ENCODE measurements around the gene ADIPOQ. TPM values are rescaled to one million over a fixed set of nuclear protein-coding genes. Genes with fewer than 3 reads are reported as not detected.
"Not testable (repeated sequence)": the region's sequence is repeated elsewhere in the genome, so short reads cannot be mapped to it uniquely, and the experiment has no call there.

Gene ADIPOQ
- total RNA-seq, 3 donors from 2014 or later (not counting 1 experiment from before 2014, with no cell fraction given): not detected

DNA sequence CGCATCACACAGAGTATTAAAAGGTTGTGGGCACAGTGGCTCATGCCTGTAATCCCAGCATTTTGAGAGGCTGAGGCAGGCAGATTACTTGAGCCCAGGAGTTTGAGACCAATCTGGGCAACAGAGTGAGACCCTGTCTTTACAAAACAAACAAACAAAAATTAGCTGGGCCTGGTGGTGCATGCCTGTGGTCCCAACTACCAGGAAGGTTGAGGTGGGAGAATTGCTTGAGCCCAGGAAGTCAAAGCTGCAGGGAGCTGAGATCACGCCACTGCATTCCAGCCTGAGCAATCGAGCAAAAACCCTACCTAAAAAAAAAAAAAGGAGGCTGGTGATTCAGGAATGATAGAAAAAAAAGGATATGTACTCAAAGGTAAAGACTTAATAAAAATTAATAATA is 59.6 kb downstream of the ADIPOQ start:
- Mint-ChIP-seq H3K36me3 (peaks cover 34% of the 10 kb centered on the region), H3K4me1 (peaks cover 39 to 46% of the 10 kb centered on the region in 2 donors), H3K9me3 (peaks cover 0 to 6% of the 10 kb centered on the region in 2 donors), H3K27ac (no peak overlapping the region), H3K4me3 (no peak overlapping the region), H3K27me3 (ENCODE audit: low read depth in 2 of 2) (no peaks in the 10 kb centered on the region)
- TF ChIP-seq, protein P1, sequence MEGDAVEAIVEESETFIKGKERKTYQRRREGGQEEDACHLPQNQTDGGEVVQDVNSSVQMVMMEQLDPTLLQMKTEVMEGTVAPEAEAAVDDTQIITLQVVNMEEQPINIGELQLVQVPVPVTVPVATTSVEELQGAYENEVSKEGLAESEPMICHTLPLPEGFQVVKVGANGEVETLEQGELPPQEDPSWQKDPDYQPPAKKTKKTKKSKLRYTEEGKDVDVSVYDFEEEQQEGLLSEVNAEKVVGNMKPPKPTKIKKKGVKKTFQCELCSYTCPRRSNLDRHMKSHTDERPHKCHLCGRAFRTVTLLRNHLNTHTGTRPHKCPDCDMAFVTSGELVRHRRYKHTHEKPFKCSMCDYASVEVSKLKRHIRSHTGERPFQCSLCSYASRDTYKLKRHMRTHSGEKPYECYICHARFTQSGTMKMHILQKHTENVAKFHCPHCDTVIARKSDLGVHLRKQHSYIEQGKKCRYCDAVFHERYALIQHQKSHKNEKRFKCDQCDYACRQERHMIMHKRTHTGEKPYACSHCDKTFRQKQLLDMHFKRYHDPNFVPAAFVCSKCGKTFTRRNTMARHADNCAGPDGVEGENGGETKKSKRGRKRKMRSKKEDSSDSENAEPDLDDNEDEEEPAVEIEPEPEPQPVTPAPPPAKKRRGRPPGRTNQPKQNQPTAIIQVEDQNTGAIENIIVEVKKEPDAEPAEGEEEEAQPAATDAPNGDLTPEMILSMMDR (IDR thresholded peaks at IDR 0.05): no peak
- DNase-seq (no peak), ATAC-seq (no peak)
- Histone ChIP-seq H3K36me3 (ENCODE audit: control insufficient read depth, insufficient read depth, low read length) (no peaks in the 10 kb centered on the region), H3K4me1 (ENCODE audit: control insufficient read depth, insufficient read depth, low read length) (no peaks in the 10 kb centered on the region), H3K27ac (ENCODE audit: low read length) (no peak overlapping the region), H3K9me3 (ENCODE audit: control insufficient read depth, insufficient read depth, low read length) (peaks cover under 1% of the 10 kb centered on the region), H3K4me3 (ENCODE audit: low read length) (no peak overlapping the region), H3K27me3 (ENCODE audit: control insufficient read depth, insufficient read depth, low read length) (no peaks in the 10 kb centered on the region)
- intact Hi-C loops (cut with micrococcal nuclease): no loop called here
- 45% methylated on average over 1 of the region's 3 CpGs for WGBS (ENCODE audit: insufficient coverage)

DNA sequence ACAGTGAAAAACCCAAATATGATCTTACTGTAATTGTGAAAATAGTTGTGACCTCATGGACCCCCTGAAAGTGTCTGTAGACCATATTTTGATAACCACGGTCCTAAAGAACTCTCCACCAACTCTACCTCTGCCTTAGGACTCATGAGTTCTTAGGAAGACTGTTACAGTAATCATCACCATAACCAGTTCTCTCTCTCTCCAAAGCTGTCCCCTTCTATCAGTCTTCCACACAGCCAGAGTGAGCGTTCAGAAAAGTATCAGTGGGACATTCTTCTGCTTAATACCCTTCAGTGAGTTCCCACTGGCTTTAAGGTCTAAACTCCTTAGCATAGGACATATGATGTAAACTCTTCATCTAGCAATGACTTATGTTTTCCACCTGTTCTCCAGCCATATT is 60.2 kb downstream of the ADIPOQ start:
- 98% methylated on average over 2 of the region's 2 CpGs for WGBS (ENCODE audit: insufficient coverage)
- peaks cover 0 to 6% of the 10 kb centered on the region in 2 donors for H3K9me3 Mint-ChIP-seq
- no peak overlapping the region for H3K4me3 Mint-ChIP-seq
- ATAC-seq: no peak
- no peaks in the 10 kb centered on the region for H3K27me3 ChIP-seq (ENCODE audit: control insufficient read depth, insufficient read depth, low read length)
- H3K27ac Mint-ChIP-seq: no peak overlapping the region
- peaks cover 44 to 51% of the 10 kb centered on the region in 2 donors for H3K4me1 Mint-ChIP-seq
- intact Hi-C loops (cut with micrococcal nuclease): no loop called here
- H3K9me3 ChIP-seq (ENCODE audit: control insufficient read depth, insufficient read depth, low read length): peaks cover 6% of the 10 kb centered on the region
- peaks cover 35% of the 10 kb centered on the region for H3K36me3 Mint-ChIP-seq
- no peak for DNase-seq
- H3K36me3 ChIP-seq (ENCODE audit: control insufficient read depth, insufficient read depth, low read length): no peaks in the 10 kb centered on the region
- no peaks in the 10 kb centered on the region for H3K27me3 Mint-ChIP-seq (ENCODE audit: low read depth in 2 of 2)
- no peak overlapping the region for H3K27ac ChIP-seq (ENCODE audit: low read length)
- no peaks in the 10 kb centered on the region for H3K4me1 ChIP-seq (ENCODE audit: control insufficient read depth, insufficient read depth, low read length)
- H3K4me3 ChIP-seq (ENCODE audit: low read length): no peak overlapping the region
- TF ChIP-seq, protein P1 (IDR thresholded peaks at IDR 0.05): no peak

DNA sequence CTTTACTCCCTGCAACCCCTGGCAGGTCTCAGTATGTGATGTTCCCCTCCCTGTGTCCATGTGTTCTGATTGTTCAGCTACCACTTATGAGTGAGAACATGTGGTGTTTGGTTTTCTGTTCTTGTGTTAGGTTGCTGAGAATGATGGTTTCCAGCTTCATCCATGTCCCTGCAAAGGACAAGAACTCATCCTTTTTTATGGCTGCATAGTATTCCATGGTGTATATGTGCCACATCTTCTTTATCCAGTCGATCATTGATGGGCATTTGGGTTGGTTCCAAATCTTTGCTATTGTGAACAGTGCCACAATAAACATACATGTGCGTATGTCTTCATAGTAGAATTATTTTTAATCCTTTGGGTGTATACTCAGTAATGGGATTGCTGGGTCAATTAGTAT is 61.2 kb downstream of the ADIPOQ start:
- H3K9me3 Mint-ChIP-seq; ATAC-seq; intact Hi-C loops (cut with micrococcal nuclease); H3K27ac Mint-ChIP-seq; H3K4me3 Mint-ChIP-seq; H3K27me3 Mint-ChIP-seq (ENCODE audit: low read depth in 2 of 2); H3K36me3 ChIP-seq (ENCODE audit: control insufficient read depth, insufficient read depth, low read length); H3K4me3 ChIP-seq (ENCODE audit: low read length); H3K27ac ChIP-seq (ENCODE audit: low read length); DNase-seq; H3K4me1 ChIP-seq (ENCODE audit: control insufficient read depth, insufficient read depth, low read length); H3K9me3 ChIP-seq (ENCODE audit: control insufficient read depth, insufficient read depth, low read length); H3K27me3 ChIP-seq (ENCODE audit: control insufficient read depth, insufficient read depth, low read length): not testable (repeated sequence)
- Mint-ChIP-seq H3K4me1 (peaks cover 54 to 60% of the 10 kb centered on the region in 2 donors), H3K36me3 (peaks cover 43% of the 10 kb centered on the region)
- WGBS (ENCODE audit: insufficient coverage): 86% methylated on average over 1 of the region's 2 CpGs

DNA sequence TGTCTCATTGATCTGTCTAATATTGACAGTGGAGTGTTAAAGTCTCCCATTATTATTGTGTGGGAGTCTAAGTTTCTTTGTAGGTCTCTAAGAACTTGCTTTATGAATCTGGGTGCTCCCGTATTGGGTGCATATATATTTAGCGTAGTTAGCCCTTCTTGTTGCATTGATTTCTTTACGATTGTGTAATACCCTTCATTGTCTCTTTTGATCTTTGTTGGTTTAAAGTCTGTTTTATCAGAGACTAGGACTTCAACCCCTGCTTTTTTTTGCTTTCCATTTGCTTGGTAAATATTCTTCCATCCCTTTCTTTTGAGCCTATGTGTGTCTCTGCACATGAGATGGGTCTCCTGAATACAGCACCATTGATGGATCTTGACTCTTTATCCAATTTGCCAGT is 64.6 kb downstream of the ADIPOQ start:
- Histone ChIP-seq H3K4me1 (ENCODE audit: control insufficient read depth, insufficient read depth, low read length) (peaks cover 26% of the 10 kb centered on the region), H3K9me3 (ENCODE audit: control insufficient read depth, insufficient read depth, low read length) (peaks cover 15% of the 10 kb centered on the region)
- H3K27me3 Mint-ChIP-seq (ENCODE audit: low read depth in 2 of 2); H3K27me3 ChIP-seq (ENCODE audit: control insufficient read depth, insufficient read depth, low read length); H3K27ac ChIP-seq (ENCODE audit: low read length); DNase-seq; H3K9me3 Mint-ChIP-seq; H3K36me3 ChIP-seq (ENCODE audit: control insufficient read depth, insufficient read depth, low read length); ATAC-seq; intact Hi-C loops (cut with micrococcal nuclease); H3K4me3 ChIP-seq (ENCODE audit: low read length): not testable (repeated sequence)
- H3K27ac Mint-ChIP-seq: peak overlapping the region; percentile 55 to 60
- peaks cover 48 to 51% of the 10 kb centered on the region in 2 donors for H3K4me1 Mint-ChIP-seq
- peaks cover 43% of the 10 kb centered on the region for H3K36me3 Mint-ChIP-seq
- WGBS (ENCODE audit: insufficient coverage): 93% methylated on average over 3 of the region's 3 CpGs
- peak overlapping the region; percentile 70 for H3K4me3 Mint-ChIP-seq

Other genes with a start within 250 kb of the ADIPOQ start
- not detected for gene AHSG, start 229.7 kb upstream of the ADIPOQ start, total RNA-seq
- gene FETUB, start 202.3 kb upstream of the ADIPOQ start, total RNA-seq: not detected
- gene HRG, start 176.7 kb upstream of the ADIPOQ start, total RNA-seq: not detected
- gene KNG1, start 125.4 kb upstream of the ADIPOQ start, total RNA-seq: not detected
- gene EIF4A2, start 59.1 kb upstream of the ADIPOQ start, total RNA-seq: 100 to 1,000 TPM; 551 to 652 (median 621) TPM
- 10 to 100 TPM; 16.8 to 21.6 (median 17.3) TPM for gene RFC4, start 36.2 kb upstream of the ADIPOQ start, total RNA-seq
- gene ST6GAL1, start 87.8 kb downstream of the ADIPOQ start, total RNA-seq: 100 to 1,000 TPM; 121 to 182 (median 146) TPM

All from natural killer cell (primary cell).